ENCODE data around the gene VASH1.
A peak's percentile ranks its signal among the peaks of the same experiment; 100 is the strongest.

The VASH1 gene

DNA sequence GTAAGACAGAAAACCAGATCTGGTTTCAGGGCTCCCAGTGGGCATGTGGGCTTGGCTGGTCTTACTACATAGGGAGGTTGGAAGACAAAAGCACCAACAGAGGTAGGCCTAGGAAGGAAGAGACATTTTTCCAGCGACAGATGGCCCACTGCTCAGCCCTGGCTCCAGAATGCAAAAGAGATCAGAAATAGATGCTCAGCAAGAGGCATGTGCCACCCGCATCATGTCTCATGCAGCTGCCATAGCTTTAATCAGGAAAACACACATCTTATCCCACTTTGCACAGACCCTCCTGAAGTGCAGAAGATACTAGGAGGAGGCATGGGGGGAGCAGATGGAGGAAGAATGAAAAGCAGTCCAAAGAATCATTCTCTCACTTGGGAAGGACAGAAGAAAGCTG is 25.3 kb downstream of the VASH1 start:
- no peak for DNase-seq

DNA sequence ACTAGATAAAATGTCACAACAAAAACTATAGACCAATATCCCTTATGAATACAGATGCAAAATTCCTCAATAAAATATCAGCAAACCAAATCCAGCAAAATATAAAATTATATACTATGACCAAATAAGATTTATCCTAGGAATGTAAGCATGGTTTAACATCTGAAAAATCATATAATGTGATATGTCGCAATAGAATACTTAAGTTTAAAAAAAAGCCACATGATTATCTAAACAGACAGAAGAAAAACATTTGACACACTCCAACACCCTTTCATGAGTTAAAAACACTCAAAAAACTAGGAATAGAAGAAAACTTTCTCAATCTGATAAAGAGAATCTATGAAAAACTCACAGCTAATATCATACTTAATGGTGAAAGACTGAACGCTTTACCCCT is 31.2 kb downstream of the VASH1 start:
- no peak for DNase-seq

DNA sequence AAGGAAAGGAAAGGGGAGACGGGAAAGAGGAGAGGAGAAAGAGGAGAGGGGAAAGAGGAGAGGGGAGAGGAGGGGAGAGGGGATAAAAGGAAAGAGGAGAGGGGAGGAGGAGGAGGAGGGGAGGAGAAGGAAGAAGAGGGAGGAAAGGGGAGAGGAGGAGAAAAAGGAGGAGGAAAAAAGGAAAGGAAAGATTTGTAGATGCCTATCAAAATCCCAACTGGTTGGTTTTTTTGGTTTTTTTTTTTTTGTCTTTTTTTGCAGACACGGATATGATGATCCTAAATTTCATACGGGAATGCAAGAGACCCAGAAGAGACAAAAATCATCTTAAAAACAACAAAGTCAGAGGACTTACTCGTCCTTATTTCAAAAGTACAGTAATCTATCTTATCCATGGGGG is 32.1 kb downstream of the VASH1 start:
- DNase-seq: no peak

DNA sequence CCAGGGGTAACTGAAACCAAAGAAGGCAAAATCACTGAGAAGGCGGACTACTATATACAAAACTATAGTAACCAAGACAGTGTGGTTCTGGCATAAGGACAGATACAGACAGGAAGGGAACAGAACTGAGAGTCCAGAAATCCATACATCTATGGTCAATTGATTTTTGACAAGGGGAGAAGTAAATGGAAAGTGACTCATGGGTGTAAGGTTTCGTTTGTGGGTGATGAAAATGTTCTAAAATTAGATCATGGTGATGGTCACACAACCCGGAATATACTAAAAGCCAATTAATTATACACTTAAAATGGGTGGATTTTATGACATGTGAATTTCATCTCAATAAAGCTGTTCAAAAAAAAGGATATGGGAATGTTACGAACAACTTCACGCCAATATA is 32.7 kb downstream of the VASH1 start:
- DNase-seq: no peak

DNA sequence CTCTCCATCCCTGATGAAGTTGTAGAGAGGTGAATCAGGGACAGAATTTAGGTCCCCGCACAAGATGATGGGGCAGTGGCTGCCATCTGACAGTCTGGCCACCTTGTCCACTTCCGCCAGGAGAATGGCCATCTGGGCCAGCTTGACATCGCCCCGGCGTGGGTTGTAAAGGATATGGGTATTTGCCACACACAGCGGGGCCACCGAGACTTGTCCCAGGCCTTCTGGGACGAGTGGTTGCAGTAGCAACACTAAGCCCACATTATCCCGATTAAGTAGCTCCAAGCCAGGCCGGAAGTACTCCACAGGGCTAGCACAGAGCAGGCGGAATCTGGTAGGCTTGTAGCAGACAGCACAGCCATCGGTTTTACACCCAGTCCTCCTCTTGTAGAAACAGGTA is 45.2 kb downstream of the VASH1 start:
- DNase-seq: no peak

DNA sequence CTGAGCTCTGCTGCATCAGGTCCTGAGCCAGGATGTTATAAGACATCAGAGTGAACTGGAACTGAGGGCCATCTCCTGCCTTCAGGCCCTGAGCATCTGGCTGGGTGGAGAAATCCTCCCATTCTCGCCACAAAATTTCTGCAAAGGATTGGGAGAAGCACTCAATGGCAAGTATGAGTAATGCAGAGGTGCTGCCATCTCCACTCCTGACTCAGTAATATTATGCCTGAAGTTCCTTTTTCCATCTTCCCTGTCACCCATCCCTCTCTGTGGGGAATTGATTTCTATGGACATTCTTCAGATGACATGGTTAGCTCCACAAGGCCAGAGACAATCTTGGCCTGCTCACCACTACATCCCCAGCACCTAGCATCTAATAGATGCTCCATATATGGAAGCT is 46.7 kb downstream of the VASH1 start:
- DNase-seq: no peak

DNA sequence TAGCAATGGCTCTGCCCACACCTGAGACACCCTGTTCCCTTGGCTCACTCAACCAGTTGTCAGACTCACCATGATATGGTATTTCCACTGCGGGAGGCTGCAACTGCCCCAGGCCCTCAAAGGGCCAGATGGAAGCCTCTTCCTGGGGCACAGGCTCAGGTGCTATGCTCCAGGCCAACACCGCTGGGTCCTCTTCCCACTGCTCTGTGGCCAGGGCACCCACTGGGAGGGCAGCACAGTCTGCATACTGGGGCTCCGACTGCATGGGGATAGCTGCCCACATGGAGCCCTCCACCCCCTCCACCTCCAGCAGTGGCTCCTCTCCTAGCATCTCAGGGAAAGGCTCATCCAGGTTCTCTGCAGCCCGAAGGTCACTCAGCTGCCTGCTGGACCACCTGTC is 47.7 kb downstream of the VASH1 start:
- DNase-seq: no peak

DNA sequence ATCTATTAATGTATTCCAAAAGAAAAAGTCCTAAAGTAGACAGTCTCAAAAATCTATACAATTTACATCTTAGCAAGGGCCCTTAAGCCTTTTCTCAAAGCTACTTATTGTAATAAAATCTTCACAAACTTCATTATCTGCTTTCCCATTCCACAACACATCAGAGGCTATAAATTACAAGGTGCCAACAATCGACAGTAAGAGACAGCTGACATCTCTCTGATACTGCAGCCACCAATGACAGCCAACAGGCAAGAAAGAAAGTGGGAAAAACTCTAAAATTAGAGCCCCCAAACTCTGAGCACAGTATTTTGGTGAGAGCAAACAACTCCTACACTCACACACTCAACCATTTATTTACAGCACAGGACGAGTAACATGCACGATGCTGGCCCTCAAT is 49.3 kb downstream of the VASH1 start:
- DNase-seq: no peak

DNA sequence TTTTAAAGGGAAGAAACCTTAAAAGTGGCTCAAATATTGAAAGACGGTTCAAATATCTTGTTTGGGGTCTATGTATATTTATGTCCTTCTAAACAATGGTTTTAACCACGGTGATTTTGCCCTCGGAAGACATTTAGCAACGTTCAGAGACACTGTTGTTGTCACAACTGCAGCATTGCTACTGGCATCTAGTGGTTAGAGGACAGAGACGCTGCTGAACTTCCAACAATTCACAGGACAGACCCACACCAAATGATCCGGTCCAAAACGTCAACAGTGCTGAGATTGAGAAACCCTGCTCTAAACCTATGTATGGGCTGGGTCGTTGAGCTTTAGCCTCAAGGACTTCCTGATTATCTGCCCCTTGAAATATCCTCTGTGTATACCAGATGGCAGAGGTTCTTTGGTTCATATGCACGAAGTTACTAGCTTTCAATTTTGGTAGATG is 49.7 kb downstream of the VASH1 start:
- DNase-seq: no peak

DNA sequence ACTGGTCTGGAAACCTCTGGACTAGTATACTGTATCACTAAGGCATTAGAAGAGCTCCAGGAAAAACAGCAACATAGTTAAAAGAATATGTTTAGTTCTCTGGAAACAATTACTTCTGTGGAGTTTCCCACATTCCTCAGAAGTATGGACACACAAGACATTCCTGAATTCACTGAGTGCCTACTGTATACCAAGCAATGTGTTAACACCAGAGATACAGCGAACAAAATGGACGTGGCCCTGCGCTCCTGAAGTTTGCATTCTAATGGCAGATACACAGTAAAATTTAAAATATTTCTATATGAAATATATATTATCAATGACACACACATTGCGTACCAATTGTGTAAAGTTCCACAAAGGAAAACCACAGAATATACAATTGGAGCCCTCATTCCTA is 50.3 kb downstream of the VASH1 start:
- no peak for DNase-seq

DNA sequence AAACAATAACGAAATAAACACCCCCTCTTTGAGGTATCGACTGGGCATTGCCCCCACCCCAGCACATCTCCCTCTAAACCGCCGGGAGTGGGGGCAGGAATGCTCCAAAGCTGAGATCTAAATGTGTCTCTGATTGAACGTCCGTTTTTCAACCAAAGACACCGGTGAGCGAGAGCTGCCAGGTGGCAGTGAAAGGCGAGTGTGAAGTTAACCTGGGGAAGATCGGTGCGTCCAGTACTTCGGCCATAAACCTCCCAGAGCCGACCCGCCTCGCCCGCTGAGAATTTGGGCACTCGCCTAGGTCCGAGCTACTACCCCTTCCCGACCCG is 50.8 kb downstream of the VASH1 start:
- peak in 1 of 2 experiments; percentile 24 for DNase-seq

DNA sequence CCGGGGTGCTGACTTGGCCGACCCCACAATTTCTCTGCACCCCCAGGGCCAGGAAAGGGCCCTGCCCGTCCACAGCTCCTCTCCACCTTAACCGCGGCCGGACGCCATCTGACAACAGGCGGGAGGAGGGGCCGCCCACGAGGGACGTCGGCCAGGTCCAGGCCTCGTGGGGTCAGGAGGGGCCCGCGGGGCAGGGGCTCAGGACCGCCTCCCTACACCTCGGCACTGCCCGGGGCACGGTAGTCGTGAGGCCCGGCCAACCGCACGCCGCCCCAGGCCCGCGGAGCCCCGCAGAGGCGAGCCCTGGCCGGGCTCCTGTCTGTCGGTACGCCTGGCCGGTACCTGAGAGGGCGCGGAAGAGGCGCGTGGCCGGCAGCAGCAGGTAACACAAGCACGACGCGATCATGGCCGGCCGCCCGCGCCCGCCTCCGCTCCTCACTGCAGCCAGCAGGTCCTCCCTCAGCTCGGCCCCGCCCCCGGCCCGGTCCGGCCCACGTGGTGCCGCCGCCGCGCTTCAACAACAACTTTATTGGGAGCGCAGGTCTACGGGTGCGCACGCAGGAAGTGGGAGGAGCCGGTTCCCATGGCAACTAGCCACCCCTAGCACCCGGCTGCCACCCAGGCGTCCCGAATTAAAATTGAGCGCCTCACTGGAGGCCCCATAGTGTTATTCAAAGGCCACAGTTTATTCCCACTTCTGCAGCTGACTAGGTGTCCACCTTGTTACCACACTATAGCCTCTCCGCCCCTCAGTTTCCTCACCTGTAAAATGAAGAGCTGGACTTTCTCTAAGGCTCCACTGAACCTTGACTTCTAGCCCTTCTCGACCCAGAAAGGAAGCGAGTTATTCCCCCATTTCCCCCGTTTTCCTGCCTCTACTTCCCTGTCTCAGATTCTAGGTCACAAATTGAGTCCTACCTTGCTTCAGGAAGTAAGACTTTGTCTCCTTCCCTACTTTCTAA is 51.4 kb downstream of the VASH1 start, which contains the start of gene ANGEL1:
TSS of gene ANGEL1 (minus strand) at position 461 of the 962 bp plus-strand sequence. CDS start at position 406, 55 bp downstream.
- DNase-seq: peak; percentile 87 to 88

DNA sequence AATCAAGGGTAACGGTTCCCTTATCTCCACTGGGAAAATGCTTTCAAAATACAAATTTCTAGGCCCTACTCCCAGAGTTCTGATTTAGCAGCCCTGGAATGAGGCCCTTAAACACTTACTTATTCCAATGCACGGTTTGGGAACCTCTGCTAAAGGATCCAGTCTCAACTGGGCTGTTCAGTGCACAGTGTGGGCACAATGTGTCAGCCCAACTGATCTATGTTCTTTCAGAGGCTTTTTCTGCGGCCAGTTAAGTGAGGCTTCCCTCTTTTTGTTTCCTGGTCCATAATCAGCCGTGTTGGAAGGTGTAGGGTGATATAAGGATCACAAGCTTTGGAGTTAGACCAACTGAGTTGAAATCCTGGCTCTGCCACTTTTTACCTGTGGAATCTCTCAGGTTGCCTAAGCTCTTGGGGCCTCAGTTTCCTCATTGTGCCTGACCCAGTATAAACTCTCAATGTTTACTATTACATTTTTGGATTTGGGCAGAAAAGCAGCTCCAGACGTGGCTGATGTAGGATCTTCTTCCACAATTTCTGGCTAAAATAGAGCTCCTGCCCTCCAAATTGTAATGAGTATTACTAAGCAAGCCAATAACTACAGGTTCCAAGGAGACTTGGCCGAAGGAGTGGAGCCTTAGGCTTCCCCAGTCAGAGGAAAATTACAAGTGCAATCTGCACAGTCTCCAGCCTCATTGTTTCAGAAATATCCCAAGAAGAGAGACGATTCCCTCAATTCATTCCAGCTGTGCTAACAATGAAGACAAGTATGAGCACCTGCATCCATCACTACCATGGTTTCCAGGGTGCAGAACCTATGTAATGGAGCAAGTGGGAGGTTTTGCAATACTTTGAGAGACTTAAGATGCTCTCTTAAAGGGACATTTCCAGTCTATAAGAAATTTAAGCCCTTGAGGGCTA is 53.7 kb downstream of the VASH1 start:
- no peak for DNase-seq

DNA sequence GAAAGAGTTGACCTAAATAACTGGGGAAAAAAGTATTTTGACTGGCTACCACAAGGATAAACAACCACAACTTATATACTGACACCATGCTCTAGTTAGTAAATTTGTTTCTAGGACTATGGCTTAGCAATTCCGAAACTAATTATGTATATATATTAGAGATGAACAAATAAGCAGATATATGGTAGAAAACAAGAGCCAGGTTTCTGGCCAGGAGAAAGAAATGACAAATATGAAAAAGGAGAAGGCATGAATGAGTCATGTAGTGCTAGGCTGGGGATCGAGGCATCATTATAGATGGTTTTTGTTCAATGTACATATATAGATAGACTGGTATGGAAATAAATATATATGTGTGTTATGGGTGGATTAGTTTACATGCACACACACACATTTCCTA is 59.4 kb downstream of the VASH1 start:
- no peak for DNase-seq

DNA sequence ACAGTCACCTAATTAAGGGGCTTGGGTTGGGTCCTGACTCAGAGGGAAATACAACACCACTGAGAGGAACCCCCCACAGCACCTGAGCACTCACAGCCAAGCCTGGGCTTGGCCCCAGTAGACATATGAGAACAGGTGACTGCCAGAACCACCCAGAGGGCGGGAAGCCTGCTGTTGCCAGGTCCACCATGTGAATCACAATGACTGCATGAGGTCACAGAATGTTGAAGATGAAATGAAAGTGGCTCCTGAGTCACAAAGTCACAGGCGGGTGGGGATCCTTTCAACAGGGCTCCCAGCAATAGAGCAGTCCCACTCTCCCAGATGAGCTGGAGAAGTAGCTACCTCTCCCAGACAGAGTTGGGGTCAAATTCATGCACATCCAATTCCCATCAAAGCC is 64.9 kb downstream of the VASH1 start, which contains the start of gene LRRC74A:
TSS of gene LRRC74A (plus strand) at position 287 of the 400 bp plus-strand sequence. CDS start 290 bp downstream, outside the sequence.
- no peak for DNase-seq

DNA sequence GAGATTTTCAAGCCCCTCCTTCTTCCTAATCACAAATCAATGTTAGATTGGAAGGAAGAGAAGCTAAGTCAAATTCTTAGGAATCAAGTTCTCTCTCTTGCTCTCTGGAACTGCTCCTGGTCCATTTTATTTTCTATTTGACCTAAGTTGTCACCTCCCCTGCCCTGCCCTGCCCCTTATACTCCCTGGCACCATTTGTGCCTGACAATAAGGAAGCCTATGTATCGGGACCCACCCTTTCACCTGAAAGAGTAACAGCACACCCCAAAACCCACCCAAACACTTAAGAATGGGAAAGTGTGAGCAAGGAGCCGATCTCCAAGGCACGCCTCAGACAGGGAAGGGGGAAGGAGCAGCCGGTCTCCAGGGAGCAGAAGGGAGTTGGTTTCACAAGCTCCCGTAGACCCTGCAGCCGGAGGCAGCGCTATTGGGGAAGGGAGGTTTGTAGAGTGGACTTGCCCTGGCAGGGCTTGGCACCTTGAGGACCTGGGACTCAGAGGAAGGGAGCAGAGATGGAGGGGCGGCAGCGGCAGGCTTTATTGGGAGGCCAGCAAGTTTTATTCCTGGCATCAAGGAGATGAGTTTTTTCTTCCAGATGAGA is 66.5 kb downstream of the VASH1 start:
- DNase-seq: peak in 1 of 2 experiments; percentile 23

DNA sequence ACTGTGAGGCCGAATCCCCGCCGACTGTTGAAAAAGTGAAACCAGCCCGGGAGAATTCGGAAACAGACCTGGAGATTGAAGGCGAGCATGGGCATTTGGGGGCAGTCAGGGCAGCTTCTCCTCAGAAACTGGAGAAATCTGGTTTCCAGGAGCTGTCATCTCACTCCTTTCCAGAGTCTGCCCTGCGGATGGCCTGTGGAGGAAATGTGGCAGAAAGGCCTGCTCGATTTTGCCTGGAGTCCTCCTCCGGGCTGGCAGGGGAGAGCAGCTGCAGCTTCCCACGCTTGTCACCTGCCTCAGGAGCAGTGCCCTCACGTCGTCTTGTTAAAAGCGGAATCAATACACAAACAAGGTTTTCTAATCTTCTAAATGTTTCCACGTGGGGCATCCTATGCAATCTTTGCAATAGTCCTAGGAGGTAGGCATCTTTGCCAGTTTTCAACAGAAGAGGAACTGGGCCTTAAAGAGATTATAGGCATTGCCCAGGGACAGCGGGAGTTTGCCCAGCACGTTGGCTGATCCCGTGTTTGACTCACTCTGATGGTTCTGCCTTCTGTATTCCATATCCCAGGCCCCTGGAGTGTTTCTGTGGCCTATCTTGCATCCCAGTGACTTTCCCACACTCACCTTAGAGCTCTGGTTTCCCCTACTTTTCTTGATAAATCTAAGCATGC is 67.2 kb downstream of the VASH1 start:
- DNase-seq: peak; percentile 33 to 55

DNA sequence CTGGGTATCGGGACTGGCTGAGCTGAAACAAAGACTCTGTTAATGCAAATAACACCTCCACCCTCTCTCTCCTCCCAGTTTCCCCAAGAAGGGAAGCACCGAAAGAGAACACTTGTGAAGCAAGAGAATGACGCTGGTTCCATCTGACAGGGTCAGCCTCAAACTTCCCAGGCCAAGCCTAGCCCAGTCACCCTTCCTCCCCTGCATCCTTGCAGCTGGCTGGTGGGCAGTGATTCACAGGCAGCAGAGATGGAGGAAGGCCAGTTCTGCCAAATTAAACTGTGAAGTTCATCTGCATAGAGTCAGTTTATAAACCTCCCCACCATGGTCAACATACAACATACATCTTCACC is 67.7 kb downstream of the VASH1 start:
- no peak for DNase-seq

DNA sequence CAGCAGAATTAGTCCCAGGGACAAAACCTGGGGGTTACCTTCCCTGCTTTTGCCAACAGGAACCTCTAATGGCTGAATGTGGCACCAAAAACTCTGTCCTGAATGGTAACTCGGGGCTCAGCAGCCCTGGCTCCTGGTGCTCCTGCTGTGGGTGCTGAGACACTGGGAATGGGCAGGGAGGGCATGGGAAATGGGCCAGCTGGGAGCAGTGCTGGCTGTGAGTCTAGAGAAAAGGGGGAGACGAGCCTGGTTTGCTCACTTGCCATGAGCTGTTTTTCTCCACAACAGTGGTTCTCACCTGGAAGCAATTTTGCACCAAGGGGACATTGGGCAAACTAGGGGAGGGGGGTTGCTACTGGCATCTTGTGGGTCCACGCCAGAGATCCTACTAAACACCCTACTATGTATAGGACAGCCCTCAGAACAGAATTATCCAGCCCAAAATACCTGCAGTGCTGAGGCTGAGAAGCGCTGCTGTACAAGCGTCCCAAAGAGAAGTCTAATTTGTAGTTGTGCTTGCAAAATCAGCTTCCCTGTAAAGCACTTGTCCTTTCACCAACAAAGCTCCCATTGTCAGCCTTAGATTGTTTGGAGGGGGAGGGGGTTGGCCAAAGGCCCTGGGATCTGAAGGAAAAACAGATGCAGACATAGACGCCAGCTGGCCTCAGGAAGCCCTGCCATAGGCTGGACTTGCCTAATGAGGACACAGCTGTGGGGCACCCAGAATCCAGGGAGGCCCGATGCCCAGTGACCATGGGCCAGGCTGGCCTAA is 68.6 kb downstream of the VASH1 start:
- no peak for DNase-seq

DNA sequence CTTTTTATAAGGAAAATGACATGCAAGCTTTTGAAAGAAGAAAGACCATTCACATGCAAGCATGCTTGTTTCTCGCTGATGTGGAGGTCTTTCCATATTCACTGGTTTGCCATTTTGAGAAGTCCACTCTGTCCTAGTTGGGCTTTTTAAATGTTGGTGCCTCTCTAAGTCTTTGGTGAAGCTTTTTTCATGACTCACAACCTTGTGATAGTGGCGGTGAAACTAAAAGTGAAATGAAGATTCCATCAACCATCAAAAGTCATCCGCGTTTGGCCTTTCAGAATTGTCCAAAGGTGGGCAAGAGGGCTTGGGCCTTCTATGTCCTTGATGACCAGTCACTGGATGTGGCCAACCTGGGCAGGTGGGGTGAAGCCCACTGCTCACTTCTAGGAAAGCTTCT is 69.3 kb downstream of the VASH1 start:
- no peak for DNase-seq

DNA sequence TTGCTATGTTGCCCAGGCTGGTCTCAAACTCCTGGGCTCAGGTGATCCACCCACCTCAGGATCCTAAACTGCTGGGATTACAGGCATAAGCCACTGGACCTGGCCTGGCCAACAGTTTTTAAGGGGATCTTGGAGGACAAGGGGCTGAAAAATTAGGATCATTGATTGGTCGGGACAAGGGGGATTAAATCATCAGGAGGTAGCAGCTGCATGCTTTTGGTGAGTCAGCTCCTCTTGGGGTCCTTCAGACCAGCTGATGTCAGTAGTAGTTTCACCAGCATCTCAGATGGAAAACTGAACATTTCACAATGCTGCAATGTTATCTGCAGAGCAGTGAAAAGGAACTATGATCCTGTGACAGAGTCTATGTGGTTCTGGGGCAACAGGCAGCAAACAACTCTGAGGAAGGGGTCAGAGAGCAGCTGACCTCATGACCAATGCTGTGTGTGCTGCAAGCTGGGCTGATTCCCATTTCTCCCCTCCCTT is 71.3 kb downstream of the VASH1 start:
- DNase-seq: no peak
